NCI-H2171 treated with DMSO at 0.1 percent for 48 hours (cell line): ENCODE measurements around the gene ZNF134.

Experiments
- DNase-seq: peaks from one replicate; lab custom pipeline; 2025; lab: John Stamatoyannopoulos, UW

ZNF134 gene

DNA sequence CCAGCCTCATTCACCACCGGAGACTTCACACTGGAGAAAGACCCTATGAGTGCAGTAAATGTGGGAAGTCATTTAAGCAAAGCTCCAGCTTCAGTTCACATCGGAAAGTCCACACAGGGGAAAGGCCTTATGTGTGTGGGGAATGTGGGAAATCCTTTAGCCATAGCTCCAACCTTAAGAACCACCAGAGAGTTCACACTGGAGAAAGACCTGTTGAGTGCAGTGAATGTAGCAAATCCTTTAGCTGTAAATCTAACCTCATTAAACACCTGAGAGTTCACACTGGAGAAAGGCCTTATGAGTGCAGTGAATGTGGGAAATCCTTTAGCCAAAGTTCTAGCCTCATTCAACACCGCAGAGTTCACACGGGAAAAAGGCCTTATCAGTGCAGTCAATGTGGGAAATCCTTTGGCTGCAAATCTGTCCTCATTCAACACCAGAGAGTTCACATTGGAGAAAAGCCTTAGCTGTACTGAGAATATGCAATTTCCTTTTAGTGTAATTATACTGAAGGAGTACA, 27.7 kb downstream of the ZNF134 start:
- no peak for DNase-seq

- DNase-seq = peak; percentile 50
Measured at GRCh38 chr19:57642396-57643046, 28.5 kb downstream of the ZNF134 start.

DNA sequence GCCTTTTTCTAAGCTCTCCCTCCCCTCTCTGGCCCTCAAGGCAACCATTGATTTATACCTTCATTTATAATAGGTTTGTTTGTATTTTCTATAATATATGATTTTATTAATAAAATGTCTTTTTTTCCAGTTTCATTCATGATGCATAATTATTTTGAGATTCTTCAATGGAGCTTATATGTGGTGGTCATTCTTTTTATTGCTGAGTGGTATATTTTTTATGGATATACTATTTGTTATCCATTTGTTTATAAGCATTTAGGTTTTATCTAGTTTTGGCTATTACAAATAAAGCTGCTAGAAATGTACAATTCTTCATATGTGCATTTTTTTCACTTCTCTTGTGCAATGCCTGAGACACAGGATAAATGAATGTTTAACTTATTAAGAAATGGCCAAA, 29.7 kb downstream of the ZNF134 start:
- DNase-seq = no peak

- DNase-seq = peak; percentile 89
Measured at GRCh38 chr19:57648331-57649003, 34.4 kb downstream of the ZNF134 start.

- no peak for DNase-seq
Measured at GRCh38 chr19:57651654-57651996, 37.6 kb downstream of the ZNF134 start.

DNA sequence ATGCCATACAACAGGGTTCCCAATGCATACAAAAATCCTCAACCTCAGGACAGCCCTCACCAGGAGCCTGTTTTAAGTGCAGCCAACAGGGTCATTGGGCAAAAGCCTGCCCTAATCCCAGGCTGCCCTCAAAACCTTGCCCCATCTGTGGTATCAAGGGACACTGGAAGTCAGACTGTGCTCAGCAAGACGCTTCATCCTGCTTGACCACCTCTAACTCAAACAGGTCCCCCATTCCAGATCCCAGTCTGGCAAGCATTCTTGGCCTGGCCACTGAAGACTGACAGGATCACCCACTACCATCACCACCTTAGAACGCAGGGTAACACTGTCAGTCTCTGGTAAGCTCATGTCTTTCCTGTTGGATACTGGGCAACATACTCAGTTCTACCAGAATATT, 39.6 kb downstream of the ZNF134 start:
- DNase-seq = no peak

GRCh38 chr19:57655443-57655842, 41.4 kb downstream of the ZNF134 start:
- no peak for DNase-seq

DNA sequence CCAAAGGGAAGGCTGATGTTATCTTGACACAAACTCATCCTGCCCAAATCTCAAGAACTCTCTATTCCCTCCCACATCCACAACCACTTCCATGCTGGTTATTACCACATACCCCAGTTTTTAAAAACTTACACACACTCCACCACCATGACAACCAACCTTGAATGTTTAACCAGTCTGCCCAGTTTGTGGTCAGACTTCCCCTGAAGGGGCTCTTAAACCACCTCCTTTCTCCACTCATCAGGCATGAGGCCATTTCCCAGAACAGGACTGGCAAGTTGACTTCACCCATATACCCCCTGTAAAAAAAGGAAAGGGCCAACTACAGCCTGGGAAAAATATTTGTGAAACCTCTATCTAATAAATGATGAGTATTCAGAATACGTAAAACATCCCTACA, 42.3 kb downstream of the ZNF134 start:
- no peak for DNase-seq

GRCh38 chr19:57664269-57665127, 50.5 kb downstream of the ZNF134 start:
- DNase-seq = peak; percentile 36

DNA sequence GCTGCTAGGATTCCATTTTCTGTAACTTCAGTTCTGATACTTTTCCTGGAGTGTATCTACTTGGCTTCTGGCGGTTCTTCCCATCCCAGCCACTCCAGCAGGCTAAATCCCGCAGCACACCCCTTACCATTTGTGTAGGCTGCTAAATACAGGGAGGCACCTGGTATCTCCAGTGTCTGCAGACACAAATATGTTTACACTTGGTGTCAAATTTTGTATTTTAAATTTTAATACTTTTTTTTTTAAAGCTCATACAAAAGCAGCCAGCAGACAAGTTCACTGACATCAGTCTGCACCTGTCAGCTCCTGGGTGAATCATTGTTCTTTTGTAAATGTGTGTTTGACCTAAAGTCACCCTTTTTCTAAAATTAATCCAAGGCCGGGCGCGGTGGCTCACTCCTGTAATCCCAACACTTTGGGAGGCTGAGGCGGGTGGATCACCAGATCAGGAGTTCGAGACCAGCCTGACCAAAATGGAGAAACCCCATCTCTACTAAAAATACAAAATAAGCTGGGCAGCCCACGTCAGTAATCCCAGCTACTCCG, 51.3 kb downstream of the ZNF134 start:
- peak; percentile 5 for DNase-seq

- no peak for DNase-seq
Measured at GRCh38 chr19:57667228-57667627, 53.2 kb downstream of the ZNF134 start.

GRCh38 chr19:57668635-57669034, 54.6 kb downstream of the ZNF134 start, which contains the start of gene ZSCAN4:
TSS of gene ZSCAN4 (plus strand) at chr19:57668935. CDS start at chr19:57676146, 7,211 bp downstream.
- DNase-seq = no peak

DNA sequence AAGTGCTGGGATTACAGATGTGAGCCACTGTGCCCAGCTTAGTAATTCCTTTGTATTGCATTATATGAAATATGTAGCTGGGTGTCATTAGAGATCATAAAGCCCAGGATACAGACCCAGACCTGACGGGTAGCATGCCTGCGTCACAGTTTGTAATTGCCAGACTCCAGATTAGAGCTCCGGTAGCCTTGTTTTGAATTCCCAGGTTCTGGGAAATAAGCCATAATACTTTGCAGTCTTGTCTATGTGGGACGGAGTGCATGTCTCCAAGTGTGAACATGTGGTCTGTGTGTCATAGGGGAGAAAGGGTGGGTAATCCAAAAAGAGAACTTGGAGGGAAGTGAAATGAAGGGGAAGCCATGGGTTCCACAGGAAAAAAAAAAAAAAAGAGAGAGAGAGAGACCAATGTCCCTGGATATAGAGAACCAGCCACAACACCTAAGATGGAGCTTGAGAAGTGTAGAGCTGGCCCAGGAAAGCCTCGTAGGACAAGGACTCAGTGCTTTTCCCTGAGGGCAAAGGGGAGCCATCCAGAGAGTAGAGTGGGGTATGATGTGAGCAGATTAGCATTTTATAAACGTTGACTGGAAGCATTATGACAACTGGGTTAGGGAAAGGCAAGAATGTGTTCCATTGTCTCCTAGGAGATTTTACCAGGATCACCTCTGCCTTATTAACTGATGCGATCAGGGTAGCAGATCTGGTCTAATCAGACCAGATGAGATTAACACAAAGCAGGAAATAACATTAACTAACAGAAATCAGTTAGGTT, 57.3 kb downstream of the ZNF134 start:
- DNase-seq = no peak

- DNase-seq = no peak
Measured at GRCh38 chr19:57672466-57672865, 58.4 kb downstream of the ZNF134 start.
